Mesenchymal stem cell (in vitro differentiated cells and primary cell): ENCODE measurements around the gene IGF2BP2.
"Not testable (repeated sequence)": the region's sequence is repeated elsewhere in the genome, so short reads cannot be mapped to it uniquely, and the experiment has no call there.

Experiments used
- DNase-seq: peaks from one replicate; pipeline ENCODE4 v3.0.0-alpha.2; 2013
- H2AFZ ChIP-seq: one replicate; pipeline ENCODE4 v1.6.1; 2013; ENCODE audit warnings: low read depth, mild to moderate bottlenecking, control low read depth, inconsistent platforms, low read length, moderate library complexity
- H2AK5ac ChIP-seq: 2 replicates; pipeline ENCODE4 v1.6.1; 2013; ENCODE audit warnings: low read length, moderate library complexity, mild to moderate bottlenecking, inconsistent platforms; ENCODE audit not compliant: severe bottlenecking
- H2BK120ac ChIP-seq: one replicate; pipeline ENCODE4 v1.6.1; 2013; ENCODE audit warnings: low read depth, mild to moderate bottlenecking, inconsistent platforms, low read length, moderate library complexity
- H2BK12ac ChIP-seq, 2 experiments: one replicate each; pipeline ENCODE4 v1.6.1; 2013; ENCODE audit warnings: inconsistent platforms in 2 of 2, low read length in 2 of 2, mild to moderate bottlenecking in 2 of 2, moderate library complexity in 2 of 2, control low read depth in 1 of 2
- H2BK15ac ChIP-seq: one replicate; pipeline ENCODE4 v1.6.1; 2013; ENCODE audit warnings: mild to moderate bottlenecking, low read depth, inconsistent platforms; ENCODE audit not compliant: poor library complexity, severe bottlenecking
- H2BK5ac ChIP-seq: 2 replicates; pipeline ENCODE4 v1.6.1; 2013; ENCODE audit warnings: low read depth, mild to moderate bottlenecking, low read length, control low read depth, inconsistent platforms; ENCODE audit not compliant: poor library complexity, severe bottlenecking
- H3K14ac ChIP-seq, 2 experiments: one replicate each; pipeline ENCODE4 v1.6.1; 2013; ENCODE audit warnings: inconsistent platforms in 2 of 2, low read length in 2 of 2, control low read depth in 1 of 2, mild to moderate bottlenecking in 1 of 2, moderate library complexity in 1 of 2
- H3K18ac ChIP-seq, 2 experiments: one replicate each; pipeline ENCODE4 v1.6.1; 2013; ENCODE audit warnings: inconsistent platforms in 2 of 2, low read length in 2 of 2, control low read depth in 1 of 2, low read depth in 1 of 2, mild to moderate bottlenecking in 1 of 2
- H3K23ac ChIP-seq, 2 experiments: one replicate each; pipeline ENCODE4 v1.6.1; 2013; ENCODE audit warnings: inconsistent platforms in 2 of 2, low read length in 2 of 2, mild to moderate bottlenecking in 2 of 2, moderate library complexity in 2 of 2, control low read depth in 1 of 2
- H3K27ac ChIP-seq: 2 replicates; pipeline ENCODE4 v1.5.1; 2013; ENCODE audit warnings: mild to moderate bottlenecking, moderate library complexity, low read length, control low read depth, inconsistent platforms; ENCODE audit not compliant: poor library complexity, severe bottlenecking
- H3K27me3 ChIP-seq, 2 experiments: 2 replicates each; pipeline versions ENCODE4 v1.6.1 to v1.7.0; 2013; ENCODE audit warnings: low read length in 2 of 2, mild to moderate bottlenecking in 2 of 2, moderate library complexity in 2 of 2, control low read depth in 1 of 2, inconsistent platforms in 1 of 2; ENCODE audit not compliant: control insufficient read depth in 1 of 2, insufficient read depth in 1 of 2
- H3K36me3 ChIP-seq, 2 experiments: 2 replicates each; pipeline versions ENCODE4 v1.6.1 to v1.7.0; 2013; ENCODE audit warnings: low read length in 2 of 2, control low read depth in 1 of 2, inconsistent platforms in 1 of 2, low read depth in 1 of 2, mild to moderate bottlenecking in 1 of 2; ENCODE audit not compliant: insufficient read depth in 2 of 2, control insufficient read depth in 1 of 2
- H3K4ac ChIP-seq, 2 experiments: one replicate each; pipeline ENCODE4 v1.6.1; 2013; ENCODE audit warnings: inconsistent platforms in 2 of 2, low read length in 2 of 2, mild to moderate bottlenecking in 2 of 2, moderate library complexity in 2 of 2, control low read depth in 1 of 2, low read depth in 1 of 2
- H3K4me1 ChIP-seq: 2 replicates; pipeline ENCODE4 v1.6.1; 2013; ENCODE audit warnings: low read depth, low read length, control low read depth; ENCODE audit not compliant: control insufficient read depth, insufficient read depth
- H3K4me2 ChIP-seq: 2 replicates; pipeline ENCODE4 v1.6.1; 2013; ENCODE audit warnings: low read length, mild to moderate bottlenecking, inconsistent platforms; ENCODE audit not compliant: poor library complexity, severe bottlenecking
- H3K4me3 ChIP-seq, 2 experiments: 2 replicates each; pipeline versions ENCODE4 v1.5.1 to v1.7.0; 2013; ENCODE audit warnings: low read length in 2 of 2, mild to moderate bottlenecking in 2 of 2, control low read depth in 1 of 2, low read depth in 1 of 2; ENCODE audit not compliant: insufficient read depth in 1 of 2
- H3K79me1 ChIP-seq: replicated peaks from 2 replicates; pipeline ENCODE4 v1.6.1; 2013; ENCODE audit warnings: mild to moderate bottlenecking, control low read depth, low read length, inconsistent platforms; ENCODE audit not compliant: poor library complexity, severe bottlenecking
- H3K9ac ChIP-seq: 2 replicates; pipeline ENCODE4 v1.7.0; 2013; ENCODE audit warnings: mild to moderate bottlenecking, low read length, moderate library complexity
- H3K9me3 ChIP-seq: 2 replicates; pipeline ENCODE4 v1.7.0; 2013; ENCODE audit warnings: mild to moderate bottlenecking, low read length; ENCODE audit not compliant: control insufficient read depth
- H4K8ac ChIP-seq: one replicate; pipeline ENCODE4 v1.6.1; 2013; ENCODE audit warnings: inconsistent platforms, mild to moderate bottlenecking, low read length, moderate library complexity
- H4K91ac ChIP-seq: one replicate; pipeline ENCODE4 v1.6.1; 2013; ENCODE audit warnings: mild to moderate bottlenecking, low read length, inconsistent platforms
- WGBS: methylation state at CpG from one replicate; pipeline ENCODE4 v1.1.7; 2013; ENCODE audit warnings: mixed read lengths; 5-methylcytosine and 5-hydroxymethylcytosine counted together

IGF2BP2 gene

GRCh38 chr3:185646382-185647133 lies 178.3 kb downstream of the IGF2BP2 start:
- Histone ChIP-seq H3K36me3 (peaks cover 51 to 71% of the 10 kb centered on the region in 2 experiments), H2BK12ac (no peak overlapping the region), H3K79me1 (peaks cover 10% of the 10 kb centered on the region), H2BK5ac (no peak overlapping the region), H3K27me3 (no peaks in the 10 kb centered on the region), H3K4ac (no peak overlapping the region), H3K4me3 (no peak overlapping the region), H3K23ac (no peak overlapping the region), H4K8ac (no peak overlapping the region), H2AK5ac (no peak overlapping the region), H4K91ac (no peak overlapping the region), H3K4me2 (no peak overlapping the region), H2AFZ (no peak overlapping the region), H2BK120ac (no peak overlapping the region), H3K18ac (no peak overlapping the region), H3K9me3 (no peaks in the 10 kb centered on the region), H3K14ac (no peak overlapping the region), H3K27ac (peak overlapping the region; percentile 37), H3K9ac (no peak overlapping the region), H3K4me1 (peaks cover 26% of the 10 kb centered on the region), H2BK15ac (no peak overlapping the region)
- 89% methylated on average over 14 of the region's 14 CpGs for WGBS
- no peak for DNase-seq

GRCh38 chr3:185645596-185646381 lies 179.1 kb downstream of the IGF2BP2 start:
- no peaks in the 10 kb centered on the region for H3K9me3 ChIP-seq
- H2AFZ ChIP-seq = no peak overlapping the region
- H2AK5ac ChIP-seq = no peak overlapping the region
- no peak overlapping the region for H2BK5ac ChIP-seq
- WGBS = 97% methylated on average over 8 of the region's 16 CpGs
- no peak overlapping the region for H3K4me2 ChIP-seq
- H3K18ac ChIP-seq = no peak overlapping the region
- H3K23ac ChIP-seq = no peak overlapping the region
- peaks cover 26% of the 10 kb centered on the region for H3K4me1 ChIP-seq
- no peaks in the 10 kb centered on the region for H3K27me3 ChIP-seq
- H4K8ac ChIP-seq = no peak overlapping the region
- peak overlapping the region; percentile 37 for H3K27ac ChIP-seq
- H2BK15ac ChIP-seq = no peak overlapping the region
- H2BK12ac ChIP-seq = no peak overlapping the region
- no peak overlapping the region for H3K4me3 ChIP-seq
- H3K79me1 ChIP-seq = peaks cover 6% of the 10 kb centered on the region
- DNase-seq = no peak
- H3K9ac ChIP-seq = no peak overlapping the region
- H3K36me3 ChIP-seq = peaks cover 50 to 65% of the 10 kb centered on the region in 2 experiments
- H4K91ac ChIP-seq = no peak overlapping the region
- H2BK120ac ChIP-seq = no peak overlapping the region
- H3K4ac ChIP-seq = no peak overlapping the region
- no peak overlapping the region for H3K14ac ChIP-seq

GRCh38 chr3:185645191-185645590 lies 179.7 kb downstream of the IGF2BP2 start:
- H3K14ac ChIP-seq, H2BK5ac ChIP-seq: not testable (repeated sequence)

GRCh38 chr3:185640308-185640707 lies 184.5 kb downstream of the IGF2BP2 start:
- Histone ChIP-seq H3K4me2 (no peak overlapping the region), H2BK120ac (no peak overlapping the region), H2AK5ac (no peak overlapping the region), H4K8ac (no peak overlapping the region), H2BK15ac (no peak overlapping the region), H3K79me1 (no peaks in the 10 kb centered on the region), H4K91ac (no peak overlapping the region), H3K4me1 (peaks cover 1% of the 10 kb centered on the region), H3K14ac (no peak overlapping the region), H2BK12ac (no peak overlapping the region), H3K4me3 (no peak overlapping the region), H3K18ac (no peak overlapping the region), H3K4ac (no peak overlapping the region), H2BK5ac (no peak overlapping the region), H3K9ac (no peak overlapping the region), H3K27ac (no peak overlapping the region), H3K9me3 (no peaks in the 10 kb centered on the region), H2AFZ (no peak overlapping the region), H3K27me3 (no peaks in the 10 kb centered on the region), H3K36me3 (peaks cover 13 to 25% of the 10 kb centered on the region in 2 experiments), H3K23ac (no peak overlapping the region)
- 100% methylated on average over 2 of the region's 2 CpGs for WGBS
- no peak for DNase-seq

More at GRCh38 chr3:185645191-185645590, 179.7 kb downstream of the IGF2BP2 start:
- H3K4me3 ChIP-seq, H3K27ac ChIP-seq, H2BK120ac ChIP-seq, H2AK5ac ChIP-seq, H2BK12ac ChIP-seq, H4K91ac ChIP-seq, H2BK15ac ChIP-seq, H3K9me3 ChIP-seq, H3K4ac ChIP-seq, H3K18ac ChIP-seq, H3K23ac ChIP-seq, H3K4me2 ChIP-seq, DNase-seq, H2AFZ ChIP-seq, H3K9ac ChIP-seq, H3K27me3 ChIP-seq, H4K8ac ChIP-seq, H3K79me1 ChIP-seq: not testable (repeated sequence)
- 94% methylated on average over 17 of the region's 17 CpGs for WGBS
- peaks cover 26% of the 10 kb centered on the region for H3K4me1 ChIP-seq
- H3K36me3 ChIP-seq = peaks cover 50 to 65% of the 10 kb centered on the region in 2 experiments
